PFSK-1 (cell line): ENCODE results near the gene SUOX.

Source experiments
- FOXP2 ChIP-seq: optimal IDR thresholded peaks from 2 replicates; pipeline ENCODE3; 2011; ENCODE audit warnings: borderline replicate concordance, control low read depth, inconsistent platforms; ENCODE audit not compliant: insufficient read depth; ENCODE audit errors: extremely low read length, extremely low read depth
- POLR2AphosphoS5 ChIP-seq: IDR thresholded peaks from 2 replicates; pipeline ENCODE4 v1.6.1; 2012; ENCODE audit warnings: low read depth, mild to moderate bottlenecking, control low read depth, low read length, moderate library complexity
- REST ChIP-seq, 2 experiments: IDR thresholded peaks; 2 replicates each; pipeline versions ENCODE4 v1.6.1 to v1.8.0; 2011 to 2012; ENCODE audit warnings: low read depth in 2 of 2, low read length in 2 of 2, control low read depth in 1 of 2, inconsistent platforms in 1 of 2, mild to moderate bottlenecking in 1 of 2, moderate library complexity in 1 of 2; ENCODE audit not compliant: insufficient read depth in 1 of 2
- SIN3A ChIP-seq: IDR thresholded peaks from 2 replicates; pipeline ENCODE4 v1.6.1; 2012; ENCODE audit warnings: mild to moderate bottlenecking, low read length, moderate library complexity, borderline replicate concordance; ENCODE audit not compliant: insufficient read depth
- TAF1 ChIP-seq: IDR thresholded peaks from 2 replicates; pipeline ENCODE4 v1.6.1; 2012; ENCODE audit warnings: low read length, control low read depth, borderline replicate concordance; ENCODE audit not compliant: insufficient read depth

SUOX gene

GRCh38 chr12:55965240-55965639 is 31.8 kb upstream of the SUOX start:
- no peak for TF ChIP-seq REST (IDR thresholded peaks at IDR 0.05; ENCODE audit: insufficient read depth in 1 of 2, low read depth in 2 of 2, low read length in 2 of 2)
- TF ChIP-seq POLR2AphosphoS5, result no peak
- TF ChIP-seq FOXP2, result no peak
- no peak for TF ChIP-seq TAF1
- no peak for TF ChIP-seq SIN3A

- TF ChIP-seq FOXP2 (no peak), REST (IDR thresholded peaks at IDR 0.05; ENCODE audit: insufficient read depth in 1 of 2, low read depth in 2 of 2, low read length in 2 of 2) (no peak), POLR2AphosphoS5 (no peak), SIN3A (no peak), TAF1 (no peak)
Observed at GRCh38 chr12:55965941-55966407, 31.1 kb upstream of the SUOX start, which contains the start of gene PMEL. Gene PMEL, minus strand, starts transcription at chr12:55966042. Its CDS starts 31 bp downstream, at chr12:55966011.

GRCh38 chr12:55966408-55967281 is 30.4 kb upstream of the SUOX start, which contains the start of gene CDK2:
Gene CDK2, plus strand, starts transcription at chr12:55966830. Its CDS starts 179 bp downstream, at chr12:55967009.
- TF ChIP-seq TAF1, result no peak
- peak; percentile 59 for TF ChIP-seq POLR2AphosphoS5
- no peak for TF ChIP-seq REST (IDR thresholded peaks at IDR 0.05; ENCODE audit: insufficient read depth in 1 of 2, low read depth in 2 of 2, low read length in 2 of 2)
- TF ChIP-seq SIN3A, result 0 out of 2 replicates have a peak, but pooled peaks have one; percentile 18

GRCh38 chr12:55969356-55969755 is 27.7 kb upstream of the SUOX start:
- no peak for TF ChIP-seq REST (IDR thresholded peaks at IDR 0.05; ENCODE audit: insufficient read depth in 1 of 2, low read depth in 2 of 2, low read length in 2 of 2)
- TF ChIP-seq FOXP2, result no peak
- TF ChIP-seq TAF1, result no peak
- no peak for TF ChIP-seq POLR2AphosphoS5
- TF ChIP-seq SIN3A, result no peak
